CD4-positive, alpha-beta T cell treated with Interleukin-10 for 1 hour (primary cell): ENCODE results near the gene ZNF385B.

Source experiments
- DNase-seq: peaks from one replicate; pipeline ENCODE4 v3.0.0-alpha.2; 2020

ZNF385B gene

GRCh38 chr2:179729966-179730365 lies 131.4 kb downstream of the ZNF385B start:
- DNase-seq: no peak

GRCh38 chr2:179726461-179727180 lies 134.8 kb downstream of the ZNF385B start:
- DNase-seq: no peak

- no peak for DNase-seq
Measured at GRCh38 chr2:179724403-179724802, 137.0 kb downstream of the ZNF385B start.

GRCh38 chr2:179720173-179720772 lies 141.1 kb downstream of the ZNF385B start:
- no peak for DNase-seq

- DNase-seq: no peak
Measured at GRCh38 chr2:179715871-179716270, 145.5 kb downstream of the ZNF385B start.

GRCh38 chr2:179715196-179715595 lies 146.2 kb downstream of the ZNF385B start:
- no peak for DNase-seq

GRCh38 chr2:179712825-179713224 lies 148.6 kb downstream of the ZNF385B start:
- no peak for DNase-seq

GRCh38 chr2:179711375-179711774 lies 150.0 kb downstream of the ZNF385B start:
- no peak for DNase-seq

- DNase-seq: no peak
Measured at GRCh38 chr2:179703702-179704101, 157.7 kb downstream of the ZNF385B start.

GRCh38 chr2:179702912-179703311 lies 158.5 kb downstream of the ZNF385B start:
- DNase-seq: no peak

- no peak for DNase-seq
Measured at GRCh38 chr2:179701524-179702110, 159.8 kb downstream of the ZNF385B start.

GRCh38 chr2:179695486-179695885 lies 165.9 kb downstream of the ZNF385B start:
- DNase-seq: no peak

- DNase-seq: no peak
Measured at GRCh38 chr2:179694963-179695362, 166.4 kb downstream of the ZNF385B start.

- no peak for DNase-seq
Measured at GRCh38 chr2:179692610-179693009, 168.8 kb downstream of the ZNF385B start.

- DNase-seq: no peak
Measured at GRCh38 chr2:179692043-179692442, 169.4 kb downstream of the ZNF385B start.

GRCh38 chr2:179691235-179691634 lies 170.2 kb downstream of the ZNF385B start:
- no peak for DNase-seq

- DNase-seq: no peak
Measured at GRCh38 chr2:179686718-179687342, 174.6 kb downstream of the ZNF385B start.

- DNase-seq: no peak
Measured at GRCh38 chr2:179686069-179686468, 175.3 kb downstream of the ZNF385B start.

- DNase-seq: no peak
Measured at GRCh38 chr2:179685146-179685545, 176.3 kb downstream of the ZNF385B start.

GRCh38 chr2:179682756-179683155 lies 178.7 kb downstream of the ZNF385B start:
- no peak for DNase-seq

GRCh38 chr2:179677746-179678505 lies 183.5 kb downstream of the ZNF385B start:
- DNase-seq: no peak

- DNase-seq: no peak
Measured at GRCh38 chr2:179677077-179677688, 184.2 kb downstream of the ZNF385B start.

- no peak for DNase-seq
Measured at GRCh38 chr2:179675435-179675834, 186.0 kb downstream of the ZNF385B start.
